Thoracic aorta (tissue), 2 donors: ENCODE results near the gene TRAF1. TPM values are rescaled to one million over a fixed set of nuclear protein-coding genes. Genes with fewer than 3 reads are reported as not detected.

Source experiments
- ATAC-seq: fragments of 150-250 bp; one replicate; pipeline ENCODE4 v1.8.0; 2017; ENCODE audit warnings: low read depth; ENCODE audit not compliant: insufficient number of reproducible peaks, low FRiP score
- DNase-seq: peaks from one replicate; pipeline ENCODE4 v3.0.0-alpha.2; 2020; ENCODE audit warnings: low spot score
- H3K27ac ChIP-seq, 2 donors: fragments of 200-600 bp; sonication (generic); 1 replicate in 1 of 2; 2 replicates in 1 of 2; pipeline ENCODE4 v1.5.1; 2016; ENCODE audit warnings: mild to moderate bottlenecking in 2 of 2, moderate library complexity in 2 of 2
- H3K27me3 ChIP-seq: fragments of 200-600 bp; sonication (generic); replicated peaks from 2 replicates; pipeline ENCODE4 v1.6.0; 2016; ENCODE audit warnings: mild to moderate bottlenecking; ENCODE audit not compliant: insufficient read depth
- H3K36me3 ChIP-seq: fragments of 200-600 bp; sonication (generic); one replicate; pipeline ENCODE4 v1.5.1; 2016
- H3K4me1 ChIP-seq, 2 donors: fragments of 200-600 bp; sonication (generic); 1 replicate in 1 of 2; 2 replicates in 1 of 2; pipeline versions ENCODE4 v1.5.1 to v1.6.0; 2016; ENCODE audit warnings: low read depth in 2 of 2, mild to moderate bottlenecking in 1 of 2; ENCODE audit not compliant: control insufficient read depth in 1 of 2
- H3K4me3 ChIP-seq: fragments of 200-600 bp; sonication (generic); 2 replicates; pipeline ENCODE4 v1.5.1; 2016; ENCODE audit warnings: mild to moderate bottlenecking
- H3K9me3 ChIP-seq: fragments of 200-600 bp; sonication (generic); 2 replicates; pipeline ENCODE4 v1.5.1; 2016
- CTCF ChIP-seq: fragments of 200-600 bp; sonication (generic); IDR thresholded peaks from one replicate; pipeline ENCODE4 v1.5.1; 2019; ENCODE audit warnings: antibody characterized with exemption
- total RNA-seq, 2 donors: library from RNA; depleted of rRNA; stranded (reverse); fragments of >200 nt; gene quantifications; one replicate each; pipeline versions ENCODE4 v1.1.0 to v1.2.3, GENCODE V29; 2016

The TRAF1 gene
- total RNA-seq, 2 donors from 2014 or later = 36.4 to 52.5 TPM

GRCh38 chr9:120904061-120904977, 22.3 kb downstream of the TRAF1 start:
- Histone ChIP-seq H3K27me3 (no peaks in the 10 kb centered on the region), H3K4me1 (peaks cover 0 to under 1% of the 10 kb centered on the region in 2 donors), H3K9me3 (no peaks in the 10 kb centered on the region), H3K36me3 (peaks cover 39% of the 10 kb centered on the region), H3K4me3 (no peak overlapping the region), H3K27ac (no peak overlapping the region)
- ATAC-seq (no peak), DNase-seq (no peak)
- TF ChIP-seq CTCF = no peak

- H3K4me3 ChIP-seq = no peak overlapping the region
- H3K4me1 ChIP-seq = peaks cover 0 to 9% of the 10 kb centered on the region in 2 donors
- no peaks in the 10 kb centered on the region for H3K9me3 ChIP-seq
- H3K27ac ChIP-seq = no peak overlapping the region
- no peak for TF ChIP-seq CTCF
- H3K36me3 ChIP-seq = peaks cover 33% of the 10 kb centered on the region
- ATAC-seq (no peak), DNase-seq (no peak)
- no peaks in the 10 kb centered on the region for H3K27me3 ChIP-seq
Measured at GRCh38 chr9:120902569-120903535, 23.7 kb downstream of the TRAF1 start.

GRCh38 chr9:120901755-120902568, 24.6 kb downstream of the TRAF1 start:
- H3K36me3 ChIP-seq = peaks cover 27% of the 10 kb centered on the region
- no peak overlapping the region for H3K4me3 ChIP-seq
- peaks cover 9 to 18% of the 10 kb centered on the region in 2 donors for H3K4me1 ChIP-seq
- H3K27ac ChIP-seq = no peak overlapping the region
- no peaks in the 10 kb centered on the region for H3K9me3 ChIP-seq
- ATAC-seq (no peak), DNase-seq (no peak)
- H3K27me3 ChIP-seq = no peaks in the 10 kb centered on the region
- TF ChIP-seq CTCF = no peak

- no peak for ATAC-seq
- no peaks in the 10 kb centered on the region for H3K27me3 ChIP-seq
- no peak for DNase-seq
- H3K36me3 ChIP-seq = peaks cover 24% of the 10 kb centered on the region
- no peak overlapping the region for H3K27ac ChIP-seq
- H3K9me3 ChIP-seq = no peaks in the 10 kb centered on the region
- H3K4me1 ChIP-seq = peaks cover 12 to 25% of the 10 kb centered on the region in 2 donors
- no peak overlapping the region for H3K4me3 ChIP-seq
- TF ChIP-seq CTCF = no peak
Measured at GRCh38 chr9:120900824-120901223, 25.8 kb downstream of the TRAF1 start.
